ENCODE results near the gene BCAP31.
A peak's percentile ranks its signal among the peaks of the same experiment; 100 is the strongest.
"Not testable (repeated sequence)": the region's sequence is repeated elsewhere in the genome, so short reads cannot be mapped to it uniquely, and the experiment has no call there.

BCAP31 gene

GRCh38 chrX:153694687-153695270, 29.4 kb downstream of the BCAP31 start:
- DNase-seq (ENCODE audit: low read depth): no peak

GRCh38 chrX:153694256-153694655, 29.9 kb downstream of the BCAP31 start:
- DNase-seq (ENCODE audit: low read depth): not testable (repeated sequence)

GRCh38 chrX:153693216-153694086, 30.7 kb downstream of the BCAP31 start:
- DNase-seq (ENCODE audit: low read depth): no peak

- no peak for DNase-seq (ENCODE audit: low read depth)
These were observed 31.5 kb downstream of the BCAP31 start for GRCh38 chrX:153692611-153693156.

GRCh38 chrX:153692003-153692402, 32.2 kb downstream of the BCAP31 start:
- no peak for DNase-seq (ENCODE audit: low read depth)

GRCh38 chrX:153691032-153691827, 33.0 kb downstream of the BCAP31 start:
- not testable (repeated sequence) for DNase-seq (ENCODE audit: low read depth)

- no peak for DNase-seq (ENCODE audit: low read depth)
These were observed 33.7 kb downstream of the BCAP31 start for GRCh38 chrX:153690466-153690865.

- no peak for DNase-seq (ENCODE audit: low read depth)
These were observed 34.3 kb downstream of the BCAP31 start for GRCh38 chrX:153689654-153690465.

GRCh38 chrX:153688911-153689590, 35.1 kb downstream of the BCAP31 start:
- DNase-seq (ENCODE audit: low read depth): no peak

GRCh38 chrX:153688506-153688905, 35.7 kb downstream of the BCAP31 start:
- DNase-seq (ENCODE audit: low read depth): no peak

GRCh38 chrX:153688071-153688470, 36.1 kb downstream of the BCAP31 start:
- no peak for DNase-seq (ENCODE audit: low read depth)

GRCh38 chrX:153687121-153688039, 36.8 kb downstream of the BCAP31 start, which contains the start of gene SLC6A8:
Gene SLC6A8 (plus strand): TSS chrX:153687926. CDS start chrX:153688575, 649 bp downstream.
- peak; percentile 19 for DNase-seq (ENCODE audit: low read depth)

- DNase-seq (ENCODE audit: low read depth): no peak
These were observed 37.5 kb downstream of the BCAP31 start for GRCh38 chrX:153686711-153687110.

- DNase-seq (ENCODE audit: low read depth): no peak
These were observed 38.2 kb downstream of the BCAP31 start for GRCh38 chrX:153685751-153686696.

GRCh38 chrX:153685156-153685536, 39.0 kb downstream of the BCAP31 start:
- no peak for DNase-seq (ENCODE audit: low read depth)

- DNase-seq (ENCODE audit: low read depth): no peak
These were observed 39.6 kb downstream of the BCAP31 start for GRCh38 chrX:153684467-153685155.

- not testable (repeated sequence) for DNase-seq (ENCODE audit: low read depth)
These were observed 40.7 kb downstream of the BCAP31 start for GRCh38 chrX:153683486-153683885.

- no peak for DNase-seq (ENCODE audit: low read depth)
These were observed 43.0 kb downstream of the BCAP31 start for GRCh38 chrX:153681175-153681574.

Measured in stimulated activated CD4-positive, alpha-beta T cell treated with anti-CD3 and anti-CD28 coated beads, Interleukin-2, amount 100 ng/mL, for 4 hours (primary cell).